Large intestine (tissue), 3 donors: ENCODE measurements around the gene UACA. TPM values are rescaled to one million over a fixed set of nuclear protein-coding genes. Genes with fewer than 3 reads are reported as not detected.

Source experiments
- DNase-seq, 2 donors: peaks; one replicate each; pipeline versions ENCODE4 v3.0.0 to v3.0.0-alpha.2; 2013
- H3K27ac ChIP-seq: one replicate; pipeline ENCODE4 v1.5.1; 2013; ENCODE audit warnings: low read length
- H3K27me3 ChIP-seq: 2 replicates; pipeline ENCODE4 v1.6.1; 2013; ENCODE audit warnings: low read length; ENCODE audit not compliant: control insufficient read depth, insufficient read depth
- H3K36me3 ChIP-seq: 2 replicates; pipeline ENCODE4 v1.6.1; 2013; ENCODE audit warnings: low read length; ENCODE audit not compliant: control insufficient read depth, insufficient read depth
- H3K4me1 ChIP-seq: one replicate; pipeline ENCODE4 v1.6.1; 2013; ENCODE audit warnings: low read length; ENCODE audit not compliant: control insufficient read depth, insufficient read depth
- H3K4me3 ChIP-seq: one replicate; pipeline ENCODE4 v1.5.1; 2013; ENCODE audit warnings: low read length
- H3K9me3 ChIP-seq: one replicate; pipeline ENCODE4 v1.6.1; 2013; ENCODE audit warnings: mild to moderate bottlenecking, low read depth, low read length, moderate library complexity; ENCODE audit not compliant: control insufficient read depth
- WGBS: methylation state at CpG from one replicate; pipeline ENCODE4 v1.1.5; 2013; ENCODE audit warnings: low lambda C conversion rate; ENCODE audit not compliant: insufficient coverage; 5-methylcytosine and 5-hydroxymethylcytosine counted together
- polyA plus RNA-seq: library from polyadenylated mRNA; unstranded; fragments of 120-200 nt; gene quantifications from one replicate; pipeline ENCODE4 v1.2.1, GENCODE V29; 2013

UACA gene
- polyA plus RNA-seq, 1 donor = 65.2 TPM

DNA sequence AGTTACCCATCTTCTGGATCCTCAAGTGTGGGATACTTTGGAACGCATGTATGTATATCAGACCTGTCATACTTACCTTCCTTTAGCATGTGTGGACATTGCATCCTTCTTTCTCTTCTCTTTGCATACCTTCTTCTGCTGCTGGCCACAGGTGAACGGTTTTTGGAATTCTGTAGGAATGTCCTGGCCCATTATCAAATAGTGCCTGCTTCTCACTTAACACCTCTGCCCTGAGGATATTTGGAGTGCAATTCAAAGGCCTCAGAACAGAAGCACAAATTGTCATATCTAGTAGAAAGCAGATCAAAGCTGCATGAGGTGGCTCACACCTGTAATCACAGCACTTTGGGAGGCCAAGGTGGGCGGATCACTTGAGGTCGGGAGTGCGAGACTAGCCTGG is 34.1 kb upstream of the UACA start:
- no peak overlapping the region for H3K27ac ChIP-seq
- H3K27me3 ChIP-seq = peaks cover 13% of the 10 kb centered on the region
- no peaks in the 10 kb centered on the region for H3K36me3 ChIP-seq
- DNase-seq = no peak
- no peak overlapping the region for H3K4me3 ChIP-seq
- peaks cover 3% of the 10 kb centered on the region for H3K4me1 ChIP-seq
- H3K9me3 ChIP-seq = no peaks in the 10 kb centered on the region
- no CpG with 5 or more reads among the region's 5 CpGs for WGBS

- WGBS = no CpG with 5 or more reads among the region's 14 CpGs
- no peak overlapping the region for H3K27ac ChIP-seq
These were observed 33.4 kb upstream of the UACA start for GRCh38 chr15:70796516-70797310.

DNA sequence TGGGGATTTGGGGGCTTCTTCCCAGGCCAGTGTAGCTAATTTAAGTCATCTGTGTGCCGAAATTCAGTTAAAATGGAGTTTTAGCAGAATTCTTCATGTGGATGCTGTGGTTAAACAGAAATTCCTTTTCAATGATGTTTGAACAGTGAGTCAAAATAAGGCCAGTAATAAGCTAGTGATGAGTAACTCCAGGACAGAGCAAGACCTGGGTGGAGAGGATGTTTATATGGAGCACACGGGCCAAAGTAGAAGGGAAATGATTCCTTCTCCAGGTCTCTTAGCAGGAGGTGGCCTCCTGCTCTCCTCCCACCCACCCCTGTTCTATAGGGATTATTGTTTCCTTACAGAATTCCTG is 31.9 kb upstream of the UACA start:
- no peak overlapping the region for H3K27ac ChIP-seq
- no CpG with 5 or more reads among the region's 2 CpGs for WGBS
- H3K36me3 ChIP-seq = no peaks in the 10 kb centered on the region
- no peaks in the 10 kb centered on the region for H3K9me3 ChIP-seq
- H3K4me1 ChIP-seq = peaks cover 3% of the 10 kb centered on the region
- no peak overlapping the region for H3K4me3 ChIP-seq
- peaks cover 15% of the 10 kb centered on the region for H3K27me3 ChIP-seq
- DNase-seq = no peak

More at GRCh38 chr15:70796516-70797310, 33.4 kb upstream of the UACA start:
- Histone ChIP-seq H3K27me3 (peaks cover 15% of the 10 kb centered on the region), H3K4me3 (no peak overlapping the region), H3K9me3 (no peaks in the 10 kb centered on the region), H3K36me3 (no peaks in the 10 kb centered on the region), H3K4me1 (peaks cover 3% of the 10 kb centered on the region)
- no peak for DNase-seq

- Histone ChIP-seq H3K9me3 (no peaks in the 10 kb centered on the region), H3K27me3 (peaks cover 15% of the 10 kb centered on the region), H3K4me1 (peaks cover 1% of the 10 kb centered on the region), H3K4me3 (no peak overlapping the region), H3K36me3 (no peaks in the 10 kb centered on the region), H3K27ac (no peak overlapping the region)
- 100% methylated on average over 1 of the region's 12 CpGs for WGBS
- no peak for DNase-seq
These were observed 31.4 kb upstream of the UACA start for GRCh38 chr15:70794596-70795310.

GRCh38 chr15:70793694-70794093 is 30.3 kb upstream of the UACA start:
- no peaks in the 10 kb centered on the region for H3K9me3 ChIP-seq
- no peak overlapping the region for H3K4me3 ChIP-seq
- no peak for DNase-seq
- no CpG with 5 or more reads among the region's 6 CpGs for WGBS
- H3K27me3 ChIP-seq = peaks cover 14% of the 10 kb centered on the region
- no peaks in the 10 kb centered on the region for H3K36me3 ChIP-seq
- H3K4me1 ChIP-seq = peaks cover 7% of the 10 kb centered on the region
- H3K27ac ChIP-seq = no peak overlapping the region

DNA sequence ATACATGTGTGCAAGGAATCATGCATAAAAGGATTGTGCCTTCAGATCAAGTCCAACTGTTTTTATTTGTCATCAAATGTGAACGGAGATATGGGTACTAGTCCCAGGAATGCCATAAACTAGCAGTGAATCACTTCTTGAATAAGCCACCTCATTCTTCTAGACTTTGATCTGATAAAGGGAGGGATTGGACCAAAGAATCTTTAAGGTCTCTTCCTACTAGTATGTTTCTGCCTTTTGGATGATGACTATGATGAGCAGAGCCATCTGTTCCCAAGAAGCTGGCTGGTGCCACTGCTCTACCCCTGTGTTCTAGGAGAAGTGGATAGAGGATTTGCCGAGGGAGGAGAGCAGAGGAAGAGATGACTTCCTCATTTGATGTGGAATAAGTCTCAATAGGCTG is 28.8 kb upstream of the UACA start:
- no peak overlapping the region for H3K27ac ChIP-seq
- H3K9me3 ChIP-seq = no peaks in the 10 kb centered on the region
- peaks cover 18% of the 10 kb centered on the region for H3K4me1 ChIP-seq
- DNase-seq = no peak
- H3K4me3 ChIP-seq = no peak overlapping the region
- WGBS = no CpG with 5 or more reads among the region's 2 CpGs
- H3K36me3 ChIP-seq = no peaks in the 10 kb centered on the region
- peaks cover 11% of the 10 kb centered on the region for H3K27me3 ChIP-seq

GRCh38 chr15:70791259-70791658 is 27.9 kb upstream of the UACA start:
- H3K27me3 ChIP-seq = peaks cover 7% of the 10 kb centered on the region
- no peak overlapping the region for H3K4me3 ChIP-seq
- H3K36me3 ChIP-seq = no peaks in the 10 kb centered on the region
- no peaks in the 10 kb centered on the region for H3K9me3 ChIP-seq
- DNase-seq = no peak
- no peak overlapping the region for H3K27ac ChIP-seq
- peaks cover 25% of the 10 kb centered on the region for H3K4me1 ChIP-seq
- no CpG with 5 or more reads among the region's 5 CpGs for WGBS

DNA sequence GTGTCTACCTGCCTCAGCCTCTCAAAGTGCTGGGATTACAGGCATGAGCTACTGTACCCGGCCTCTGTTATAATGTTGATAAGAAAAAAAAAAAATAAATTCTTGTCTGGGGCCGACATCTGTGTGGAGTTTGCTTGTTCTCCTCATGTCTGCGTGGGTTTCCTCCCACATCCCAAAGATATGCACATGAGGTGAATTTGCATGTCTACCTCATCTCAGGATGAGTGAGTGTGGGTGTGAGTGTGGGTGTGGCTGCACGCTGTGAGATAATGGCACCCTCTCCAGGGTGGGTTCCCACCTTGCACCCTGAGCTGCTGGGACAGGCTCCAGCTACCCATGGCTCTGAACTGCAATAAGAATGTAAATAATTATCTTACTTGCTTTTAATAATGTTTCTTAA is 25.9 kb upstream of the UACA start:
- Histone ChIP-seq H3K4me1 (peaks cover 42% of the 10 kb centered on the region), H3K4me3 (no peak overlapping the region), H3K27me3 (peaks cover 5% of the 10 kb centered on the region), H3K9me3 (no peaks in the 10 kb centered on the region), H3K27ac (peak overlapping the region; percentile 81), H3K36me3 (no peaks in the 10 kb centered on the region)
- DNase-seq = peak; percentile 27 to 41
- WGBS = no CpG with 5 or more reads among the region's 4 CpGs

DNA sequence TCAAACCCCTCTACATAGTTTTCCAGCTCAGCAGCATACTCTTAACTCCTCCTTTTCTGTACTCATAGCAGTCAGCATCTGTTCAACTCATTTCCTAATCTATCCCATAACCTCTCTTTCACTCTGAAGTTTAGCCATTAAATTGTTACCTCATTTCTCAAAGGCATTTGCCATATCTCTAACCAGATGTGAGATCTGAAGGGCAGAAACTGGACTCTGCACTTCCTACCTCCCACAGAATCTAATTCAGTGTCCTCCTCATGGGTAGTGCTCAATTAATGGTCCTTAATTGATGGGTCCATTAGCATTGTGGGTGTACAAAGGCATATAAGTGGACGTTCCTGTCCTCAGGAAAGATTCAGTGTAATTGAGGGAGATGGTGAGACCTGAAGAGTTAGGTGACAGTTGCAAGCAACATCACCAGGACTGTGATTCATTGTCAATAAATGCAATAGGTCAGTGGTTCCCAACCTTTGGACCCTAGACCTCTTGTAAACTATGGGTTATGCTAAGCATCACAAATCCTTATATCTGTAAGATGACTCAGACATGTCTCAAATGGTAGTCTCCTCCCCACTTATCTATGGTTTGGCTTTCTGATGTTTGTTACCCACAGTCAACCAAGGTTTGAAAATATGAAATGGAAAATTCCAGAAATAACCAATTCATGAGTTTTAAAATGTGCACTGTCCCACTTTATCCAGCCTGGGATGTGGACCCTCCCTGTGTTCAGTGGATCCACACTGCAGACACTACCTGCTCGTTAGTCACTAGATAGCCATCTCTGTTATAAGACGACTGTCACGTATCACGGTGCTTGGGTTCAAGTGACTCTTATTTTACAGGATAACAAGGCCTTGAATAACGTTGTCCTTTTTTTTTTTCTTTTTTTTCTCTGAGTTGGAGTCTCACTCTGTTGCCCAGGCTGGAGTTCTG is 25.0 kb upstream of the UACA start:
- Histone ChIP-seq H3K9me3 (no peaks in the 10 kb centered on the region), H3K4me1 (peaks cover 48% of the 10 kb centered on the region), H3K36me3 (no peaks in the 10 kb centered on the region), H3K4me3 (no peak overlapping the region), H3K27me3 (peaks cover 2% of the 10 kb centered on the region), H3K27ac (peak overlapping the region; percentile 81)
- DNase-seq = peak; percentile 88 to 96
- no CpG with 5 or more reads among the region's 6 CpGs for WGBS

- Histone ChIP-seq H3K4me1 (peaks cover 56% of the 10 kb centered on the region), H3K4me3 (no peak overlapping the region), H3K36me3 (no peaks in the 10 kb centered on the region), H3K9me3 (no peaks in the 10 kb centered on the region), H3K27ac (peak overlapping the region; percentile 81), H3K27me3 (no peaks in the 10 kb centered on the region)
- no CpG with 5 or more reads among the region's 4 CpGs for WGBS
- DNase-seq = no peak
These were observed 23.6 kb upstream of the UACA start for GRCh38 chr15:70786996-70787395.
